HG02852 (cell line): ENCODE results near the gene KCNT1.

Source experiments
- ATAC-seq: cut with Tn5 transposase; IDR thresholded peaks from one replicate; pipeline ENCODE4 v1.9.1; 2021; ENCODE audit warnings: mild to moderate bottlenecking, moderate library complexity; ENCODE audit not compliant: unreplicated experiment

The KCNT1 gene

DNA sequence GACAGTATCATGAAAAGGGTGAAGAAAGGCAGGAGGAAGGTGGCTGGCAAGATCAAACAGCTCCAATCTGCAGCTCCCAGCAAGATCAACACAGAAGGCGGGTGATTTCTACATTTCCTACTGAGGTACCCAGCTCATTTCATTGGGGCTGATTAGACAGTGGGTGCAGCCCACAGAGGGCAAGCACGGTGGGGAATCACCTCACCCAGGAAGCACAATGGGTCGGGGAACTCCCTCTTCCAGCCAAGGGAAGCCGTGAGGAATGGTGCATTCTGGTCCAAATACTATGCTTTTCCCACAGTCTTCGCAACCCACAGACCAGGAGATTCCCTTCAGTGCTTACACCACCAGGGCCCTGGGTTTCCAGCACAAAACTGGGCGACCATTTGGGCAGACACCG is 138.6 kb downstream of the KCNT1 start:
- ATAC-seq, result no peak
